Ascending aorta (tissue), 2 donors: ENCODE results near the gene MPO. TPM values are rescaled to one million over a fixed set of nuclear protein-coding genes. Genes with fewer than 3 reads are reported as not detected.

Experiments used
- DNase-seq, 2 donors: peaks; one replicate each; pipeline ENCODE4 v3.0.0-alpha.2; 2019; ENCODE audit warnings: low spot score in 2 of 2
- H3K27ac ChIP-seq, 2 donors: fragments of 200-600 bp; sonication (generic); one replicate each; pipeline ENCODE4 v1.5.1; 2016 to 2017; ENCODE audit warnings: mild to moderate bottlenecking in 1 of 2
- H3K27me3 ChIP-seq: fragments of 200-600 bp; sonication (generic); one replicate; pipeline ENCODE4 v1.5.1; 2017
- H3K36me3 ChIP-seq, 2 donors: fragments of 200-600 bp; sonication (generic); one replicate each; pipeline ENCODE4 v1.5.1; 2016
- H3K4me1 ChIP-seq, 2 donors: fragments of 200-600 bp; sonication (generic); one replicate each; pipeline ENCODE4 v1.5.1; 2016 to 2017; ENCODE audit warnings: mild to moderate bottlenecking in 1 of 2
- H3K4me3 ChIP-seq, 2 donors: fragments of 200-600 bp; sonication (generic); one replicate each; pipeline ENCODE4 v1.5.1; 2016 to 2017; ENCODE audit warnings: mild to moderate bottlenecking in 1 of 2
- H3K9me3 ChIP-seq, 2 donors: fragments of 200-600 bp; sonication (generic); one replicate each; pipeline ENCODE4 v1.5.1; 2016
- intact Hi-C: fragments of 100-400 bp; cut with DNase I; formaldehyde crosslinking; loops from one replicate; pipeline ENCODE4 v1.15.1; 2023
- total RNA-seq: library from RNA; depleted of rRNA; stranded (reverse); fragments of >200 nt; gene quantifications from one replicate; pipeline ENCODE4 v1.1.0, GENCODE V29; 2016
- TF ChIP-seq, protein P1 (sequence below), 3 experiments: fragments of 200-600 bp in 2 of 3; fragments of 450-650 bp in 1 of 3; sonication (generic) in 2 of 3; IDR thresholded peaks; one replicate each; pipeline ENCODE4 v1.5.1; 2016 to 2019; ENCODE audit warnings: antibody characterized with exemption in 3 of 3, mild to moderate bottlenecking in 1 of 3, moderate library complexity in 1 of 3

MPO gene
- total RNA-seq, 1 donor from 2014 or later, result 1.8 TPM

DNA sequence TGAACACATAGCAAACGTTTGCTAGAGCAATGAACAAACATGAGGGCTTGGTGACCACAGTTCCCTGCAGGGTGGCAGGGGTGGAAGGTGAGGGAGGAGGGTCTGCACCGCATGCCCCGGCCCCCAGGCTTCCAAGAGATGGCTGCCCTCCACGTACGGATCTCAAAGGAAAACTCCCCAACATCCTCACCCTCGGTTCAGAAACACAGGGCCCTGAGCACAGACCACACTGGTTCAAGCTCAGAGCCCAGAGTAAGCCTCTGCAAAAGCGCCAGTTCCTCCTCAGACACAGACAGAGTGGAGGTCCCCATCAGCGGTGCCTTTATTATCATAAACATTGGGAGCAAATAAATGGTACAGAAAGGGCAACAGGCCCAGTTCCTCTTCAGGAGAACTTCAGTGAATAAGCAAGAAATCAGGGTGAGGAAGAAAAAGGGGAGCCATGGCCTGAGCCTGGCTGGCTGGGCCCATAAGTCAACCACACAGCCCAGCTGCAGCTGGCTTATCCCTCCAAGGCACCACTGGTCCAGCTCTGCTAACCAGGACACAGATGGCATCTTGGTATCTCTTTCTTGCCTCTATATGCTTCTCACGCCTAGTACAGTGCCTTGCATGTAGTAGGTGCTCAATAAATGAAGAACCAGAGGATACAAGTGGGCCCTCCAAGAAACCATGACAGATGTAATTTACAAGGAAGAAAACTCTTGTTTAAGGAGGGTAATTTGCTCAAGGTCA is 11.0 kb downstream of the MPO start:
- Histone ChIP-seq H3K9me3 (no peaks in the 10 kb centered on the region), H3K36me3 (no peaks in the 10 kb centered on the region), H3K4me1 (no peaks in the 10 kb centered on the region), H3K27ac (no peak overlapping the region), H3K4me3 (no peak overlapping the region), H3K27me3 (no peaks in the 10 kb centered on the region)
- no peak for DNase-seq
- intact Hi-C loops, result no loop called here
- TF ChIP-seq, protein P1, sequence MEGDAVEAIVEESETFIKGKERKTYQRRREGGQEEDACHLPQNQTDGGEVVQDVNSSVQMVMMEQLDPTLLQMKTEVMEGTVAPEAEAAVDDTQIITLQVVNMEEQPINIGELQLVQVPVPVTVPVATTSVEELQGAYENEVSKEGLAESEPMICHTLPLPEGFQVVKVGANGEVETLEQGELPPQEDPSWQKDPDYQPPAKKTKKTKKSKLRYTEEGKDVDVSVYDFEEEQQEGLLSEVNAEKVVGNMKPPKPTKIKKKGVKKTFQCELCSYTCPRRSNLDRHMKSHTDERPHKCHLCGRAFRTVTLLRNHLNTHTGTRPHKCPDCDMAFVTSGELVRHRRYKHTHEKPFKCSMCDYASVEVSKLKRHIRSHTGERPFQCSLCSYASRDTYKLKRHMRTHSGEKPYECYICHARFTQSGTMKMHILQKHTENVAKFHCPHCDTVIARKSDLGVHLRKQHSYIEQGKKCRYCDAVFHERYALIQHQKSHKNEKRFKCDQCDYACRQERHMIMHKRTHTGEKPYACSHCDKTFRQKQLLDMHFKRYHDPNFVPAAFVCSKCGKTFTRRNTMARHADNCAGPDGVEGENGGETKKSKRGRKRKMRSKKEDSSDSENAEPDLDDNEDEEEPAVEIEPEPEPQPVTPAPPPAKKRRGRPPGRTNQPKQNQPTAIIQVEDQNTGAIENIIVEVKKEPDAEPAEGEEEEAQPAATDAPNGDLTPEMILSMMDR (IDR thresholded peaks at IDR 0.05), result no peak

DNA sequence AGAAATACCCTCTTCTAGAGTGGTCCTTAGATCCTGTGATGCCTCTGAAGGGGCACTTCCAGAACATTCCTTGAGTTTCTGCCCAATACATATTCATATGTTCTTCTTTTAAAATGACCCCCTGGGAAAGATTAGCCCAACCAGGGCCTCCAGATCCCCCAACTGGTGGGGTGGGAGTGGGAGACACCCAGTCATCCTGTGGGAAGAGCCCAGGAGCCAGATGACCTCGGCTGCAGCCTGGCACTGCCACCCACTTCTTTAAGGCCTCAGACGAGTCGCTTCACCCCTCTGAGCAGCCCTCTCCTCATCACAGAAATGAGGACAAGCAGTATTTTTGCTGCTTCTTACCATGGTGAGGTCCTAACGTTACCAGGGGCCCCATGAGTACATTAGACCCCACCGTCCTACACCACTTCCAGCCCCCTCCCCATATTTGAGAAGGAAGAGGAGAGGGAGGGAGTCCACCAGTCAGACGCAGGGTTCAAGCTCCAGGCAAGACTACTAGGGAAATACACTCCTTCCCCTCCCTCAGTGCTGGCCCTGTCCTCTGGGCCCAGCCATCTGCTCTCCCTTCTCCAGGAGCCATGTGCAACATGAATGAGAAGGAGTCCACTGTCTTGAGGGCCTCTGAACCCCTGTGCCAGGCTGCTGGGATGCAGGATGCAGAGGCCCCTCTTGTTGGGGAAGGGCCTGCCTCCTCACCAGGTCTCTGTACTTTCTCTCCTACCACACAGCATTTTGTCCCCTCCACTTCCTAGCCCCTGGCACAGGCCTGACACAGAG is 11.8 kb downstream of the MPO start:
- TF ChIP-seq, protein P1 (IDR thresholded peaks at IDR 0.05), result no peak
- H3K4me1 ChIP-seq, result no peaks in the 10 kb centered on the region
- no peaks in the 10 kb centered on the region for H3K9me3 ChIP-seq
- no peak overlapping the region for H3K4me3 ChIP-seq
- no peak overlapping the region for H3K27ac ChIP-seq
- intact Hi-C loops, result no loop called here
- no peak for DNase-seq
- no peaks in the 10 kb centered on the region for H3K27me3 ChIP-seq
- no peaks in the 10 kb centered on the region for H3K36me3 ChIP-seq

DNA sequence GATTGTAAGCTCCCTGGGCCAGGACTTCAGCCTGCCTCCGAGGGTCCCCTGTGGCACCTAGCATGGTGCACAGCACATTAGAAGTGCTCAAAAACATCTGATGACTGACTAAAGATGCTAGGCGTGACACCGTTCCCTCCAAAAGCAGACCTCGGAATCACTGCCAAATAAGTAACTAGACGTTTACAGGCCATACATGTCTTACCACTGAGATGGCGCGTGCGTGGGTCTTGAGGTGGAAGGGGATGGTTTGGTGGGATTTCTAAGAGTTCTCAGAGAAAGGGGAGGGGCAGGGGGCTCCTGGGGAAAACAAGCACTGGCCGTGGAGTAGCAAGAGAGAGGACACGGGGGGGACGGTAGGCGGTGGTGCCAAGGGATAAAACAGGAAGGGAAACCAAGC is 12.4 kb downstream of the MPO start:
- no peak overlapping the region for H3K4me3 ChIP-seq
- TF ChIP-seq, protein P1 (IDR thresholded peaks at IDR 0.05), result no peak
- no peaks in the 10 kb centered on the region for H3K36me3 ChIP-seq
- H3K27ac ChIP-seq, result no peak overlapping the region
- intact Hi-C loops, result no loop called here
- no peaks in the 10 kb centered on the region for H3K9me3 ChIP-seq
- H3K27me3 ChIP-seq, result no peaks in the 10 kb centered on the region
- peak in 1 of 2 donors; percentile 42 for DNase-seq
- no peaks in the 10 kb centered on the region for H3K4me1 ChIP-seq

DNA sequence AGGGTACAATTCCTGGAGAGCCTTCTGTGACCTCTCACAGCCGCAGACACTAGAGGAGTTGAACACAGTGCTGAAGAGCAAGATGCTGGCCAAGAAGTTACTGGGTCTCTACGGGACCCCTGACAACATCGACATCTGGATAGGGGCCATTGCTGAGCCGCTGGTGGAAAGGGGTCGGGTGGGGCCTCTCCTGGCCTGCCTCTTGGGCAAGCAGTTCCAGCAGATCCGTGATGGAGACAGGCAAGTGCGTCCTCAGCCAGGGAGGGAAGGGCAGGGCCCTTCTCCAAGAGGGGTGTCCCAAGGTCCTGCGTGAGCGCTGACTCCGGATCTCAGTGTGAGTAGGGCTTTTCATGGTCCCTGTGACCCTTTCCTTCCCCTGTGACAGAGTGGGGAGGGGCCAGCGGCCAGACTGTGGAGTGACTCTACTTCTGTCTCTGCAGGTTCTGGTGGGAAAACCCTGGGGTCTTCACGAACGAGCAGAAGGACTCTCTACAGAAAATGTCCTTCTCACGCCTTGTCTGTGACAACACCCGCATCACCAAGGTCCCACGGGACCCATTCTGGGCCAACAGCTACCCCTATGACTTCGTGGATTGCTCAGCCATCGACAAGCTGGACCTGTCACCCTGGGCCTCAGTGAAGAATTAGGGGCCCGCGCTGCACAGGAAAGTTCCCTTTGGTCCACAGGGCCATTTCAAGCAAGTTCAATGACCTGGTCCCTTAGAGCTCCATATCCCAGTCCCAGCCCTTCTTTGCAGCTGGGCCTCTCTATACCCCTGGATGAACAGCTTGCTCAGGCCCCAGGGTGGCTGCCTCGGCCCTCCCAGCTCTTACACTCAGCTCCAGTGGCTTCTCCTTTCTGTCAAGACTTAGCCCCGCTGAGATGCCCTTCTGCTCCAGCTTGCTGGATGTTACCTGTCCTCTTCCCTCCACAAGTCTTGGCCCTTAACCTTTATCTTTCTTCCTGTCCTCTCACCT is 13.1 kb downstream of the MPO start:
- H3K4me1 ChIP-seq, result no peaks in the 10 kb centered on the region
- no peak overlapping the region for H3K27ac ChIP-seq
- no peaks in the 10 kb centered on the region for H3K27me3 ChIP-seq
- no peaks in the 10 kb centered on the region for H3K36me3 ChIP-seq
- TF ChIP-seq, protein P1 (IDR thresholded peaks at IDR 0.05), result no peak
- H3K9me3 ChIP-seq, result no peaks in the 10 kb centered on the region
- H3K4me3 ChIP-seq, result no peak overlapping the region
- intact Hi-C loops, result no loop called here
- peak in 1 of 2 donors; percentile 47 for DNase-seq
